Neural cell (in vitro differentiated cells): ENCODE data around the gene SLC5A9. TPM values are rescaled to one million over a fixed set of nuclear protein-coding genes. Genes with fewer than 3 reads are reported as not detected.

ENCODE experiments used
- H2AFZ ChIP-seq: fragments of 200-600, 300-800 bp; sonication (generic), shearing (Covaris generic); 2 replicates; pipeline ENCODE4 v1.6.0; 2014; ENCODE audit warnings: low read depth, mild to moderate bottlenecking, antibody characterized with exemption, low read length, moderate library complexity
- H3F3A ChIP-seq: fragments of 200-600 bp; shearing (Covaris generic); 2 replicates; pipeline ENCODE4 v1.6.1; 2016; ENCODE audit warnings: mild to moderate bottlenecking, moderate library complexity, mixed read lengths, antibody characterized with exemption, low read length; ENCODE audit not compliant: insufficient read depth, poor library complexity, severe bottlenecking
- H3K27ac ChIP-seq: fragments of 200-600, 300-800 bp; sonication (generic), shearing (Covaris generic); 2 replicates; pipeline ENCODE4 v1.5.1; 2014; ENCODE audit warnings: mild to moderate bottlenecking, low read length, moderate library complexity
- H3K27me3 ChIP-seq: fragments of 300-800, 200-600 bp; sonication (generic), shearing (Covaris generic); 2 replicates; pipeline ENCODE4 v1.6.0; 2014; ENCODE audit warnings: mild to moderate bottlenecking, low read depth, low read length, moderate library complexity; ENCODE audit not compliant: insufficient read depth
- H3K36me3 ChIP-seq: fragments of 300-800, 200-600 bp; sonication (generic), shearing (Covaris generic); 2 replicates; pipeline ENCODE4 v1.5.1; 2014; ENCODE audit warnings: mild to moderate bottlenecking, antibody characterized with exemption, low read length, moderate library complexity; ENCODE audit not compliant: insufficient read depth
- H3K4me2 ChIP-seq: fragments of 300-800, 200-600 bp; sonication (generic), shearing (Covaris generic); 2 replicates; pipeline ENCODE4 v1.6.0; 2014; ENCODE audit warnings: mild to moderate bottlenecking, low read length
- H3K4me3 ChIP-seq: fragments of 300-800, 200-600 bp; sonication (generic), shearing (Covaris generic); 2 replicates; pipeline ENCODE4 v1.5.1; 2014; ENCODE audit warnings: mild to moderate bottlenecking, low read length, moderate library complexity
- H3K79me2 ChIP-seq: fragments of 200-600 bp; shearing (Covaris generic); replicated peaks from 2 replicates; pipeline ENCODE4 v1.6.0; 2014; ENCODE audit warnings: mild to moderate bottlenecking, low read length, moderate library complexity; ENCODE audit not compliant: insufficient read depth
- H3K9ac ChIP-seq: fragments of 300-800, 200-600 bp; sonication (generic), shearing (Covaris generic); 2 replicates; pipeline ENCODE4 v1.6.1; 2016; ENCODE audit warnings: mild to moderate bottlenecking, low read length, mixed read lengths
- H3K9me2 ChIP-seq: fragments of 200-600 bp; shearing (Covaris generic); 2 replicates; pipeline ENCODE4 v1.6.1; 2016; ENCODE audit warnings: mild to moderate bottlenecking, low read length, mixed read lengths; ENCODE audit not compliant: insufficient read depth
- H3K9me3 ChIP-seq: fragments of 200-600, 300-800 bp; sonication (generic), shearing (Covaris generic); 2 replicates; pipeline ENCODE4 v1.6.1; 2016; ENCODE audit warnings: mild to moderate bottlenecking, mixed run types, low read length, moderate library complexity, mixed read lengths
- H4K20me1 ChIP-seq: fragments of 200-600 bp; shearing (Covaris generic); 2 replicates; pipeline ENCODE4 v1.6.1; 2016; ENCODE audit warnings: mild to moderate bottlenecking, mixed run types; ENCODE audit not compliant: insufficient read depth
- CTCF ChIP-seq: fragments of 450-650 bp; IDR thresholded peaks from 2 replicates; pipeline ENCODE4 v1.5.1; 2014; ENCODE audit warnings: antibody characterized with exemption, mild to moderate bottlenecking, moderate library complexity; ENCODE audit not compliant: poor library complexity, severe bottlenecking
- EP300 ChIP-seq: fragments of 450-650 bp; conservative IDR thresholded peaks from 2 replicates; pipeline ENCODE4 v1.6.1; 2014; ENCODE audit warnings: antibody characterized with exemption, mild to moderate bottlenecking, moderate library complexity; ENCODE audit not compliant: poor library complexity, severe bottlenecking
- EZH2 ChIP-seq: fragments of 200-600, 300-800 bp; shearing (Covaris generic), sonication (generic); IDR thresholded peaks from 2 replicates; pipeline ENCODE4 v1.6.1; 2014; ENCODE audit warnings: antibody characterized with exemption, low read length, borderline replicate concordance, mild to moderate bottlenecking; ENCODE audit not compliant: insufficient read depth, poor library complexity, severe bottlenecking
- MXI1 ChIP-seq: fragments of 450-650 bp; conservative IDR thresholded peaks from 2 replicates; pipeline ENCODE4 v1.6.1; 2014; ENCODE audit warnings: antibody characterized with exemption, mild to moderate bottlenecking; ENCODE audit not compliant: poor library complexity, severe bottlenecking
- POLR2AphosphoS5 ChIP-seq: IDR thresholded peaks from 2 replicates; pipeline ENCODE4 v1.6.1; 2012
- RAD21 ChIP-seq: fragments of 450-650 bp; conservative IDR thresholded peaks from 2 replicates; pipeline ENCODE4 v1.6.1; 2014; ENCODE audit warnings: antibody characterized with exemption, mild to moderate bottlenecking, moderate library complexity
- REST ChIP-seq: IDR thresholded peaks from 2 replicates; pipeline ENCODE4 v1.6.1; 2012; ENCODE audit warnings: borderline replicate concordance
- SMC3 ChIP-seq: fragments of 450-650 bp; conservative IDR thresholded peaks from 2 replicates; pipeline ENCODE4 v1.6.1; 2014; ENCODE audit warnings: antibody characterized with exemption, mild to moderate bottlenecking, moderate library complexity; ENCODE audit not compliant: poor library complexity
- TAF1 ChIP-seq: IDR thresholded peaks from 2 replicates; pipeline ENCODE4 v1.6.1; 2012; ENCODE audit warnings: low read depth
- polyA plus RNA-seq: library from polyadenylated mRNA; depleted of rRNA; stranded (reverse); fragments of >200 nt; gene quantifications from 2 replicates; pipeline ENCODE4 v1.2.3, GENCODE V29; 2014

The SLC5A9 gene
- polyA plus RNA-seq, 1 donor from 2014 or later = not detected

GRCh38 chr1:48245106-48245505, 22.6 kb downstream of the SLC5A9 start:
- no peaks in the 10 kb centered on the region for H4K20me1 ChIP-seq
- H3K9me2 ChIP-seq = no peaks in the 10 kb centered on the region
- no peak overlapping the region for H3K27ac ChIP-seq

GRCh38 chr1:48246727-48247126, 24.2 kb downstream of the SLC5A9 start:
- H3K9me3 ChIP-seq = no peaks in the 10 kb centered on the region
- H3K27ac ChIP-seq = no peak overlapping the region
- H3F3A ChIP-seq = no peaks in the 10 kb centered on the region
- H3K27me3 ChIP-seq = no peaks in the 10 kb centered on the region
- no peaks in the 10 kb centered on the region for H3K79me2 ChIP-seq
- no peaks in the 10 kb centered on the region for H4K20me1 ChIP-seq
- H3K36me3 ChIP-seq = no peaks in the 10 kb centered on the region
- no peak overlapping the region for H3K4me3 ChIP-seq
- H3K4me2 ChIP-seq = no peak overlapping the region
- no peak overlapping the region for H3K9ac ChIP-seq
- H3K9me2 ChIP-seq = no peaks in the 10 kb centered on the region
- no peak overlapping the region for H2AFZ ChIP-seq
- no peak for TF ChIP-seq SMC3
- TF ChIP-seq MXI1 = no peak
- no peak for TF ChIP-seq TAF1
- TF ChIP-seq EZH2 = no peak
- TF ChIP-seq RAD21 = no peak
- TF ChIP-seq EP300 = no peak
- no peak for TF ChIP-seq CTCF

More at GRCh38 chr1:48245106-48245505, 22.6 kb downstream of the SLC5A9 start:
- Histone ChIP-seq H3F3A (no peaks in the 10 kb centered on the region), H3K36me3 (no peaks in the 10 kb centered on the region), H3K27me3 (no peaks in the 10 kb centered on the region), H2AFZ (no peak overlapping the region), H3K4me2 (no peak overlapping the region), H3K79me2 (no peaks in the 10 kb centered on the region), H3K9me3 (no peaks in the 10 kb centered on the region), H3K4me3 (no peak overlapping the region), H3K9ac (no peak overlapping the region)
- TF ChIP-seq CTCF = no peak
- TF ChIP-seq SMC3 = no peak
- no peak for TF ChIP-seq EZH2
- TF ChIP-seq RAD21 = no peak
- no peak for TF ChIP-seq MXI1
- TF ChIP-seq REST = no peak
- TF ChIP-seq TAF1 = no peak
- TF ChIP-seq EP300 = no peak
- no peak for TF ChIP-seq POLR2AphosphoS5
